Smooth muscle cell (in vitro differentiated cells): ENCODE results near the gene SEC24A. TPM values are rescaled to one million over a fixed set of nuclear protein-coding genes. Genes with fewer than 3 reads are reported as not detected.
A peak's percentile ranks its signal among the peaks of the same experiment; 100 is the strongest.
"Not testable (repeated sequence)": the region's sequence is repeated elsewhere in the genome, so short reads cannot be mapped to it uniquely, and the experiment has no call there.

Source experiments
- DNase-seq: peaks from one replicate; lab custom pipeline; 2025; ENCODE audit not compliant: unreplicated experiment; lab: John Stamatoyannopoulos, UW
- H2AFZ ChIP-seq: fragments of 200-600 bp; sonication (generic); 2 replicates; pipeline ENCODE4 v1.6.0; 2016; ENCODE audit warnings: antibody characterized with exemption, low read depth, mild to moderate bottlenecking
- H3F3A ChIP-seq: fragments of 200-600 bp; sonication (generic); 2 replicates; pipeline ENCODE4 v1.6.0; 2017; ENCODE audit warnings: antibody characterized with exemption, low read depth
- H3K27ac ChIP-seq: fragments of 200-600 bp; sonication (generic); 2 replicates; pipeline ENCODE4 v1.5.1; 2016; ENCODE audit warnings: low read depth, mild to moderate bottlenecking
- H3K27me3 ChIP-seq: fragments of 200-600 bp; sonication (generic); 2 replicates; pipeline ENCODE4 v1.6.1; 2016; ENCODE audit warnings: low read depth, mild to moderate bottlenecking
- H3K36me3 ChIP-seq: fragments of 200-600 bp; sonication (generic); 2 replicates; pipeline ENCODE4 v1.5.1; 2016; ENCODE audit warnings: low read depth
- H3K4me1 ChIP-seq: fragments of 200-600 bp; sonication (generic); 2 replicates; pipeline ENCODE4 v1.5.1; 2016; ENCODE audit warnings: low read depth
- H3K4me2 ChIP-seq: fragments of 200-600 bp; sonication (generic); 2 replicates; pipeline ENCODE4 v1.6.0; 2016; ENCODE audit warnings: mild to moderate bottlenecking
- H3K4me3 ChIP-seq: fragments of 200-600 bp; sonication (generic); 2 replicates; pipeline ENCODE4 v1.5.1; 2016; ENCODE audit warnings: mild to moderate bottlenecking
- H3K79me2 ChIP-seq: fragments of 200-600 bp; sonication (generic); 2 replicates; pipeline ENCODE4 v1.6.0; 2016; ENCODE audit warnings: low read depth, mild to moderate bottlenecking
- H3K9ac ChIP-seq: fragments of 200-600 bp; sonication (generic); 2 replicates; pipeline ENCODE4 v1.6.0; 2016; ENCODE audit warnings: low read depth
- H3K9me3 ChIP-seq: fragments of 200-600 bp; sonication (generic); replicated peaks from 2 replicates; pipeline ENCODE4 v1.5.1; 2016; ENCODE audit warnings: low read depth
- H4K20me1 ChIP-seq: fragments of 200-600 bp; sonication (generic); 2 replicates; pipeline ENCODE4 v1.6.0; 2016; ENCODE audit warnings: low read depth
- WGBS: methylation state at CpG from one replicate; pipeline ENCODE4 v1.1.7; 2016; ENCODE audit warnings: low lambda C conversion rate; 5-methylcytosine and 5-hydroxymethylcytosine counted together
- polyA plus RNA-seq: library from polyadenylated mRNA; unstranded; fragments of >200 nt; fragmentation: Nextera tagmentation; extraction: Ambion mirVana; gene quantifications from 2 replicates; pipeline ENCODE4 v1.2.1, GENCODE V29; 2016
- total RNA-seq: library from RNA; depleted of rRNA; stranded (reverse); fragments of >200 nt; gene quantifications from 2 replicates; pipeline ENCODE4 v1.2.3, GENCODE V29; 2014
- TF ChIP-seq, protein P1 (sequence below): fragments of 200-600 bp; sonication (generic); IDR thresholded peaks from 2 replicates; pipeline ENCODE4 v1.5.1; 2017; ENCODE audit warnings: borderline replicate concordance, mild to moderate bottlenecking, antibody characterized with exemption; ENCODE audit not compliant: insufficient read depth, poor library complexity, severe bottlenecking

The SEC24A gene
- total and polyA plus RNA-seq, 2 experiments from 2014 or later = 27.0 to 76.9 TPM

GRCh38 chr5:134664448-134664847 lies 15.9 kb downstream of the SEC24A start:
- no peak overlapping the region for H3K4me2 ChIP-seq
- H4K20me1 ChIP-seq = peaks cover 100% of the 10 kb centered on the region
- peaks cover 20% of the 10 kb centered on the region for H3K36me3 ChIP-seq
- H3K27me3 ChIP-seq = no peaks in the 10 kb centered on the region
- H2AFZ ChIP-seq = no peak overlapping the region
- no peaks in the 10 kb centered on the region for H3F3A ChIP-seq
- DNase-seq = no peak
- peak overlapping the region; percentile 25 for H3K27ac ChIP-seq
- H3K79me2 ChIP-seq = peaks cover 97% of the 10 kb centered on the region
- TF ChIP-seq, protein P1, sequence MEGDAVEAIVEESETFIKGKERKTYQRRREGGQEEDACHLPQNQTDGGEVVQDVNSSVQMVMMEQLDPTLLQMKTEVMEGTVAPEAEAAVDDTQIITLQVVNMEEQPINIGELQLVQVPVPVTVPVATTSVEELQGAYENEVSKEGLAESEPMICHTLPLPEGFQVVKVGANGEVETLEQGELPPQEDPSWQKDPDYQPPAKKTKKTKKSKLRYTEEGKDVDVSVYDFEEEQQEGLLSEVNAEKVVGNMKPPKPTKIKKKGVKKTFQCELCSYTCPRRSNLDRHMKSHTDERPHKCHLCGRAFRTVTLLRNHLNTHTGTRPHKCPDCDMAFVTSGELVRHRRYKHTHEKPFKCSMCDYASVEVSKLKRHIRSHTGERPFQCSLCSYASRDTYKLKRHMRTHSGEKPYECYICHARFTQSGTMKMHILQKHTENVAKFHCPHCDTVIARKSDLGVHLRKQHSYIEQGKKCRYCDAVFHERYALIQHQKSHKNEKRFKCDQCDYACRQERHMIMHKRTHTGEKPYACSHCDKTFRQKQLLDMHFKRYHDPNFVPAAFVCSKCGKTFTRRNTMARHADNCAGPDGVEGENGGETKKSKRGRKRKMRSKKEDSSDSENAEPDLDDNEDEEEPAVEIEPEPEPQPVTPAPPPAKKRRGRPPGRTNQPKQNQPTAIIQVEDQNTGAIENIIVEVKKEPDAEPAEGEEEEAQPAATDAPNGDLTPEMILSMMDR = no peak
- H3K4me3 ChIP-seq = no peak overlapping the region
- H3K4me1 ChIP-seq = no peaks in the 10 kb centered on the region
- no peaks in the 10 kb centered on the region for H3K9me3 ChIP-seq
- 85% methylated on average over 3 of the region's 3 CpGs for WGBS
- H3K9ac ChIP-seq = no peak overlapping the region

DNA sequence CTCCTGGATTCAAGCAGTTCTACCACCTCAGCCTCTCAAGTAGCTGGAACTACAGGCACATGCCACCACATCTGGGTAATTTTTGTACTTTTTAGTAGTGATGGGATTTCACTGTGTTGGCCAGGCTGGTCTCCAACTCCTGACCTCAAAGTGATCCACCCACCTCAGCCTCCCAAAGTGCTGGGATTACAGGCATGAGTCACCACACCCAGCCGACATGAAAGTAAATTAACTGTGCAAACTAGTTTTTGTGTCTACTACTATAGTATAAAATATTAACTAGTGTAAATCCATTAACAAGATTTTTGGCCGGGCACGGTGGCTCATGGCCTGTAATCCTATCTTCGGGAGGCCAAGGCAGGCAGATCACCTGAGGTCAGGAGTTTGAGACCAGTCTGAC lies 25.0 kb downstream of the SEC24A start:
- not testable (repeated sequence) for H3K4me1 ChIP-seq, H3K9me3 ChIP-seq, H3K4me3 ChIP-seq, H3K9ac ChIP-seq, H3K27me3 ChIP-seq, H2AFZ ChIP-seq, DNase-seq, H3F3A ChIP-seq, H3K4me2 ChIP-seq, H3K27ac ChIP-seq
- peaks cover 76% of the 10 kb centered on the region for H3K79me2 ChIP-seq
- H3K36me3 ChIP-seq = peaks cover 55% of the 10 kb centered on the region
- H4K20me1 ChIP-seq = peaks cover 97% of the 10 kb centered on the region
- WGBS = 79% methylated on average over 4 of the region's 4 CpGs

DNA sequence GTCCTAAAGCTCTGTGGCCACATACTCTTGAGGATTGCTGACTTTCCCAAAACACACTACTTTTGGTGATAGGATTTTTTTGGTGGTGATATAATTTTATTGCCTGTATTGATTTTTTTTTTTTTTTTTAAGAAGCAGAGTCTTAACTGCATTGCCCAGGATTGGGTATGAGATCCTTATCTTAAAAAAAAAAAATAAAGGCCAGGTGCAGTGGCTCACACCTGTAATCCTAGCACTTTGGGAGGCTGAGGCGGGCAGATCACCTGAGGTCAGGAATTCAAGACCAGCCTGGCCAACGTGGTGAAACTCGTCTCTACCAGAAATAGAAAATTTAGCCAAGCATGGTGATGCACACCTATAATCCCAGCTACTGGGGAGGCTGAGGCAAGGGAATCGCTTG lies 28.8 kb downstream of the SEC24A start:
- not testable (repeated sequence) for H3K4me1 ChIP-seq, H3K27me3 ChIP-seq, H3K27ac ChIP-seq, H3K4me2 ChIP-seq, H3F3A ChIP-seq, H2AFZ ChIP-seq, DNase-seq, H3K9me3 ChIP-seq, H3K4me3 ChIP-seq, H3K9ac ChIP-seq
- H3K79me2 ChIP-seq = peaks cover 45% of the 10 kb centered on the region
- peaks cover 71% of the 10 kb centered on the region for H3K36me3 ChIP-seq
- 94% methylated on average over 4 of the region's 4 CpGs for WGBS
- peaks cover 89% of the 10 kb centered on the region for H4K20me1 ChIP-seq

- H4K20me1 ChIP-seq = peaks cover 42% of the 10 kb centered on the region
- H3K27me3 ChIP-seq, H3K9me3 ChIP-seq, H2AFZ ChIP-seq, H3K27ac ChIP-seq, H3K4me1 ChIP-seq, H3K4me2 ChIP-seq, H3K79me2 ChIP-seq, H3K4me3 ChIP-seq, H3K9ac ChIP-seq, H3F3A ChIP-seq, DNase-seq: not testable (repeated sequence)
- WGBS = 93% methylated on average over 8 of the region's 8 CpGs
- peaks cover 42% of the 10 kb centered on the region for H3K36me3 ChIP-seq
Measured at GRCh38 chr5:134690144-134690543, 41.6 kb downstream of the SEC24A start.

GRCh38 chr5:134692722-134693121 lies 44.1 kb downstream of the SEC24A start:
- H3K36me3 ChIP-seq = peaks cover 35% of the 10 kb centered on the region
- TF ChIP-seq, protein P1 = no peak
- no peak for DNase-seq

More at GRCh38 chr5:134692722-134693121, 44.1 kb downstream of the SEC24A start:
- Histone ChIP-seq H3K4me1 (no peaks in the 10 kb centered on the region), H3K9me3 (no peaks in the 10 kb centered on the region), H3K79me2 (peaks cover 2% of the 10 kb centered on the region), H2AFZ (no peak overlapping the region), H4K20me1 (peaks cover 26% of the 10 kb centered on the region), H3K4me3 (no peak overlapping the region), H3F3A (peaks cover 3% of the 10 kb centered on the region), H3K27ac (no peak overlapping the region), H3K27me3 (no peaks in the 10 kb centered on the region), H3K9ac (no peak overlapping the region), H3K4me2 (no peak overlapping the region)
